GM12878 (cell line): ENCODE measurements around the gene NAGK. TPM values are rescaled to one million over a fixed set of nuclear protein-coding genes. Genes with fewer than 3 reads are reported as not detected.
"Not testable (repeated sequence)": the region's sequence is repeated elsewhere in the genome, so short reads cannot be mapped to it uniquely, and the experiment has no call there.

ENCODE experiments used
- ATAC-seq: fragments of 200-7000 bp; cut with Tn5 transposase; 3 replicates; pipeline ENCODE4 v1.9.1; 2020; ENCODE audit warnings: mild to moderate bottlenecking, moderate library complexity
- BruUV-seq: library from RNA; stranded (reverse); fragments of 400-500 nt; replicated peaks from 2 replicates; lab custom pipeline; 2021; lab: Mats Ljungman, UMichigan
- CTCF ChIA-PET: fragments of 300-600 bp; sonication (Branson Sonifier 250); formaldehyde crosslinking; extraction: SDS; loops from one replicate; lab custom pipeline; 2021; ENCODE audit warnings: inconsistent platforms; lab: Yijun Ruan, JAX
- POLR2A ChIA-PET: fragments of 350-600 bp; formaldehyde crosslinking; extraction: SDS; loops from one replicate; lab custom pipeline; 2021; ENCODE audit warnings: inconsistent platforms; lab: Charles Lee
- RAD21 ChIA-PET: fragments of 300-600 bp; sonication (Branson Sonifier 250); formaldehyde crosslinking; loops from one replicate; lab custom pipeline; 2023; ENCODE audit warnings: antibody characterized with exemption; ENCODE audit not compliant: unreplicated experiment; lab: Charles Lee
- SMC1A ChIA-PET: fragments of 300-600 bp; sonication (Branson Sonifier 250); formaldehyde crosslinking; loops from one replicate; lab custom pipeline; 2023; ENCODE audit not compliant: unreplicated experiment, uncharacterized antibody; lab: Charles Lee
- DNase-seq: peaks from one replicate; pipeline ENCODE4 v3.0.0-alpha.2; 2011; ENCODE audit warnings: low read depth, low spot score
- FAIRE-seq: peaks from 3 replicates; lab custom pipeline; 2011; peaks lifted over from hg19 to GRCh38; lab: Jason Lieb, UNC
- H2AFZ ChIP-seq: 2 replicates; pipeline ENCODE4 v1.6.0; 2011; ENCODE audit warnings: low read depth, low read length, control low read depth; ENCODE audit not compliant: control insufficient read depth
- H3K27ac ChIP-seq: 2 replicates; pipeline ENCODE4 v1.5.1; 2011; ENCODE audit warnings: control low read depth; ENCODE audit not compliant: control insufficient read depth, insufficient read depth
- H3K27me3 ChIP-seq, 2 experiments: replicated peaks in 1 of 2; 2 replicates each; pipeline versions ENCODE4 v1.6.0 to v1.6.1; 2011; ENCODE audit warnings: low read length in 1 of 2; ENCODE audit not compliant: control insufficient read depth in 2 of 2, insufficient read depth in 2 of 2
- H3K36me3 ChIP-seq, 2 experiments: 2 replicates each; pipeline ENCODE4 v1.5.1; 2011; ENCODE audit warnings: low read length in 1 of 2; ENCODE audit not compliant: control insufficient read depth in 2 of 2, insufficient read depth in 2 of 2
- H3K4me1 ChIP-seq: 2 replicates; pipeline ENCODE4 v1.6.1; 2011; ENCODE audit warnings: mild to moderate bottlenecking, low read length, moderate library complexity, mixed read lengths; ENCODE audit not compliant: control insufficient read depth, insufficient read depth
- H3K4me2 ChIP-seq: 2 replicates; pipeline ENCODE4 v1.6.0; 2011; ENCODE audit warnings: control low read depth; ENCODE audit not compliant: control insufficient read depth, insufficient read depth
- H3K4me3 ChIP-seq: fragments of 200-600 bp; sonication (generic); 2 replicates; pipeline ENCODE4 v1.5.1; 2016
- H3K79me2 ChIP-seq: 2 replicates; pipeline ENCODE4 v1.6.0; 2011; ENCODE audit warnings: low read length; ENCODE audit not compliant: control insufficient read depth, insufficient read depth
- H3K9ac ChIP-seq: 2 replicates; pipeline ENCODE4 v1.8.0; 2011; ENCODE audit warnings: low read length, control low read depth, mixed read lengths; ENCODE audit not compliant: control insufficient read depth, insufficient read depth
- H3K9me3 ChIP-seq: replicated peaks from 3 replicates; pipeline ENCODE4 v1.5.1; 2011; ENCODE audit warnings: mild to moderate bottlenecking, low read length; ENCODE audit not compliant: control insufficient read depth, insufficient read depth
- H4K20me1 ChIP-seq: 2 replicates; pipeline ENCODE4 v1.6.0; 2011; ENCODE audit not compliant: control insufficient read depth, insufficient read depth
- BCL3 ChIP-seq: IDR thresholded peaks from 2 replicates; pipeline ENCODE4 v1.6.1; 2011; ENCODE audit warnings: borderline replicate concordance, low read depth, mild to moderate bottlenecking, moderate library complexity, low read length; ENCODE audit not compliant: insufficient read depth, poor library complexity, severe bottlenecking
- CTCF ChIP-seq, 3 experiments: IDR thresholded peaks in 2 of 3; conservative IDR thresholded peaks in 1 of 3; 2 replicates each; pipeline ENCODE4 v1.5.1; 2011; ENCODE audit warnings: low read depth in 3 of 3, low read length in 3 of 3, mild to moderate bottlenecking in 3 of 3, control low read depth in 2 of 3, moderate library complexity in 2 of 3, inconsistent platforms in 1 of 3, mixed read lengths in 1 of 3; ENCODE audit not compliant: control insufficient read depth in 2 of 3, insufficient read depth in 1 of 3; ENCODE audit errors: extremely low read depth in 1 of 3
- JUNB ChIP-seq: IDR thresholded peaks from 2 replicates; pipeline ENCODE4 v1.6.1; 2016; ENCODE audit warnings: antibody characterized with exemption, mild to moderate bottlenecking
- NFXL1 ChIP-seq: fragments of 450-650 bp; IDR thresholded peaks from 2 replicates; pipeline ENCODE4 v1.6.1; 2017; ENCODE audit warnings: antibody characterized with exemption, mild to moderate bottlenecking, borderline replicate concordance
- POU2F2 ChIP-seq: IDR thresholded peaks from 3 replicates; pipeline ENCODE4 v1.6.1; 2011; ENCODE audit warnings: low read depth, mild to moderate bottlenecking, low read length, borderline replicate concordance
- RAD21 ChIP-seq: IDR thresholded peaks from 2 replicates; pipeline ENCODE4 v1.6.1; 2011; ENCODE audit warnings: mild to moderate bottlenecking, low read depth, low read length, moderate library complexity; ENCODE audit not compliant: insufficient read depth
- RELA ChIP-seq: fragments of 450-650 bp; IDR thresholded peaks from 2 replicates; pipeline ENCODE4 v1.8.0; 2014; ENCODE audit warnings: borderline replicate concordance; ENCODE audit not compliant: partially characterized antibody
- RUNX3 ChIP-seq: IDR thresholded peaks from 2 replicates; pipeline ENCODE4 v1.6.1; 2012; ENCODE audit warnings: low read length, inconsistent platforms
- SMC3 ChIP-seq: IDR thresholded peaks from 2 replicates; pipeline ENCODE4 v1.6.1; 2011; ENCODE audit warnings: low read length, improper control_type of control experiment, borderline replicate concordance
- YY1 ChIP-seq: IDR thresholded peaks from 2 replicates; pipeline ENCODE4 v1.6.1; 2011; ENCODE audit warnings: low read depth, mild to moderate bottlenecking, low read length
- WGBS: methylation state at CpG from one replicate; pipeline ENCODE4 v1.1.6; 2016; ENCODE audit warnings: low lambda C conversion rate; ENCODE audit not compliant: insufficient replicate concordance, insufficient coverage; ENCODE audit errors: missing lambda C conversion rate; 5-methylcytosine and 5-hydroxymethylcytosine counted together
- in situ Hi-C: fragments of 300-500 bp; cut with MboI; formaldehyde crosslinking; loops from 9 replicates; pipeline ENCODE4 v1.14.3; 2018; ENCODE audit warnings: mixed read lengths
- intact Hi-C: fragments of 100-400 bp; cut with micrococcal nuclease; formaldehyde crosslinking; loops from one replicate; pipeline ENCODE4 v1.14.2; 2022; ENCODE audit not compliant: unreplicated experiment
- polyA plus RNA-seq, 11 experiments: library from polyadenylated mRNA; depleted of rRNA in 4 of 11; unstranded in 6 of 11; stranded (reverse) in 5 of 11; fragments of >200 nt; fragmentation: Nextera tagmentation in 4 of 11; fragmentation: Illumina TruSeq in 1 of 11; extraction: Ambion mirVana in 4 of 11; extraction: Trizol in 1 of 11; gene quantifications; 1 replicate in 1 of 11; 2 replicates in 10 of 11; pipeline versions ENCODE4 v1.2.1 to v1.2.3, GENCODE V29; 2011 to 2016; ENCODE audit warnings: inconsistent platforms in 2 of 11, missing spikeins in 2 of 11, low read depth in 1 of 11
- total RNA-seq, 4 experiments: library from RNA; depleted of rRNA in 3 of 4; stranded (reverse); fragments of >200 nt in 3 of 4; fragmentation: Illumina TruSeq in 1 of 4; extraction: Trizol in 1 of 4; gene quantifications; 2 replicates each; pipeline versions ENCODE4 v1.2.1 to v1.2.3, GENCODE V29; 2013 to 2021

Gene NAGK
- total and polyA plus RNA-seq, 10 of the 15 experiments (the other 5 are each of a cell fraction or from before 2014, with no cell fraction given), result 67.7 to 137 (median 115) TPM

GRCh38 chr2:71021394-71021793 is 47.1 kb upstream of the NAGK start:
- DNase-seq, H3K79me2 ChIP-seq, ATAC-seq, H2AFZ ChIP-seq, H3K4me3 ChIP-seq, H3K9ac ChIP-seq, H3K27me3 ChIP-seq, H3K4me1 ChIP-seq, H4K20me1 ChIP-seq, FAIRE-seq, POLR2A ChIA-PET, H3K36me3 ChIP-seq, H3K4me2 ChIP-seq, in situ Hi-C loops, BruUV-seq, H3K9me3 ChIP-seq, H3K27ac ChIP-seq: not testable (repeated sequence)
- RAD21 ChIA-PET, result interaction anchor here (0.6 kb wide), 1 partner anchor 57 kb away, joined by 3 read pairs; no protein-coding TSS in a partner anchor
- WGBS, result 55% methylated on average over 14 of the region's 14 CpGs
- intact Hi-C loops, result loop anchor here (5.0 to 10.0 kb wide), 2 partner anchors 253 to 491 kb away; no protein-coding TSS in a partner anchor
- SMC1A ChIA-PET, result interaction anchor here (1.1 kb wide), 1 partner anchor 133 kb away, joined by 3 read pairs; no protein-coding TSS in a partner anchor
- CTCF ChIA-PET, result interaction anchor here (1.0 to 1.7 kb wide), 3 partner anchors 20 to 278 kb away, joined by 3 to 5 read pairs (median 3); no protein-coding TSS in a partner anchor

GRCh38 chr2:71023553-71024243 is 44.8 kb upstream of the NAGK start:
- 23% methylated on average over 15 of the region's 15 CpGs for WGBS
- RAD21 ChIA-PET, result interaction anchor here (1.1 to 2.6 kb wide), 3 partner anchors 47 to 132 kb away, joined by 4 to 15 read pairs (median 12); no protein-coding TSS in a partner anchor
- FAIRE-seq, H3K9ac ChIP-seq, H3K9me3 ChIP-seq, H3K4me3 ChIP-seq, H4K20me1 ChIP-seq, H3K36me3 ChIP-seq, H3K27me3 ChIP-seq, POLR2A ChIA-PET, H3K4me1 ChIP-seq, H3K27ac ChIP-seq, DNase-seq, in situ Hi-C loops, ATAC-seq, H3K4me2 ChIP-seq, H3K79me2 ChIP-seq, BruUV-seq: not testable (repeated sequence)
- CTCF ChIA-PET, result interaction anchor here (1.0 to 2.6 kb wide), 7 partner anchors 46 to 487 kb away, joined by 3 to 27 read pairs (median 6); partner anchors contain the start of genes MPHOSPH10 and NAGK
- intact Hi-C loops, result loop anchor here (2.0 to 10.0 kb wide), 3 partner anchors 131 to 489 kb away; no protein-coding TSS in a partner anchor
- TF ChIP-seq JUNB, result 0 out of 2 replicates have a peak, but pooled peaks have one; percentile 21
- 0 out of 2 replicates have a peak, but pooled peaks have one; percentile 17 for TF ChIP-seq RUNX3
- TF ChIP-seq CTCF (IDR thresholded peaks at IDR 0.05 in 2 of 3, conservative IDR thresholded peaks at IDR 0.05 in 1 of 3; ENCODE audit: control insufficient read depth in 2 of 3, extremely low read depth in 1 of 3, insufficient read depth in 1 of 3, low read depth in 3 of 3, low read length in 3 of 3), result peak; percentile 46 to 52 (median 48); a peak in 5 of 6 replicates
- TF ChIP-seq RELA, result peak; percentile 40
- TF ChIP-seq RAD21, result peak; percentile 62
- TF ChIP-seq YY1, result 0 out of 2 replicates have a peak, but pooled peaks have one; percentile 22
- peak; percentile 66; the same call in 1 of the 2 replicates for TF ChIP-seq NFXL1
- TF ChIP-seq POU2F2, result peak; percentile 46; the same call in 1 of the 3 replicates
- TF ChIP-seq BCL3, result peak; percentile 30
- TF ChIP-seq SMC3, result peak; percentile 35; the same call in 1 of the 2 replicates
- H2AFZ ChIP-seq, result peak overlapping the region; percentile 58
- SMC1A ChIA-PET, result interaction anchor here (1.2 kb wide), 2 partner anchors 46 to 131 kb away, joined by 5 to 8 read pairs; no protein-coding TSS in a partner anchor
